NCI-H345 (cell line): ENCODE results near the gene EHHADH.

Experiments used
- DNase-seq: peaks from one replicate; lab custom pipeline; 2025; lab: John Stamatoyannopoulos, UW

The EHHADH gene

DNA sequence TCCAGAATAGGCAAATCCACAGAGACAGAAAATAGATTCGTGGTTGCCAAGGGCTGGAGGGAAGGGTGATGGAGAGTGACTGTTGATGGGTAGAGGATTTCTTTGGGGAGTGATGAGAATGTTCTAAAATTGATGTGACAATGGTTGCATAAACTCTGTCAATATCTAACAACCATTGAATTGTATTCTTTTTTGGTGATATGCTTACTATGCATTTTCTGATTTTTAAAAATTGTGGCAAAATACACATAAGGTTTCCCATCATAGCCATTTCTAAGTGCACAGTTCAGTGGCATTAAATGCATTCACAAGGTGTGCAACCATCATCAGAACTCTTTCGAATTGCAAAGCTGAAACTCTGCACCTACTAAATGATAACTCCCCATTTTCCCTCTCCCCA, 56.8 kb downstream of the EHHADH start:
- DNase-seq, result no peak

DNA sequence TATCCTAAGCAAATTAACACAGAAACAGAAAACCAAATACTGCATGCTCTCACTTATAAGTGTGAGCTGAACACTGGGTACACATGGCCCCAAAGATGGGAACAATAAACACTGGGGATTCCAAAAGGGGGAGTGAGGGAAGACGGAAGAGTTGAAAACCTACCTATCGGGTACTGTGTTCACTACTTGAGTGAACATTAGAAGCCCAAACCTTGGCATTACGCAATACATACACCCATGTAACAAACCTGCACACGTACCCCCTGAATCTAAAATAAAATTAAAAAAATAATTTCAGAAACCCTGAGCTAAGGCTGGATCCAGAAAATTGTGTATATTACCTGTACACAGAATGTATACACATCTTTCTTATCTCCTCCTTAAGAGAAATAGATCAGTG, 58.2 kb downstream of the EHHADH start:
- no peak for DNase-seq

DNA sequence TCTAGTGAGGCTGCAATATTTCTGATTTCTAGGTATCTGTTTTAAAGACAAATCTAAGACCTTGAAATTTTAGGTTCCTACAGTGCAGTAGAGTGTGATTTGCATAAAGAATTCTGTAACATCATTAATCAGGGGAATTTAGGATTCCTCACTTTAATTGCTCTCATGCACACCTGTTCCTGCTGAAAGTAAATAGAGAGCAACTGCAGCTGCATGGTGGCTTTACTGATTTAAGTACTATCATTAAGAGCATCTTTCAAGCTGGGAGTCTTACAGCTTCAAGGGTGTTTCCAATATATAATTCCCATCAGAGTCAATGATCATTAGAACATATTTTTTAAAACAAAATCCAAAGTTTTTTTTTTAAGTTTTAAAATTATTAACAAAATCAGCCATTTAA, 65.0 kb downstream of the EHHADH start:
- DNase-seq, result peak; percentile 22

DNA sequence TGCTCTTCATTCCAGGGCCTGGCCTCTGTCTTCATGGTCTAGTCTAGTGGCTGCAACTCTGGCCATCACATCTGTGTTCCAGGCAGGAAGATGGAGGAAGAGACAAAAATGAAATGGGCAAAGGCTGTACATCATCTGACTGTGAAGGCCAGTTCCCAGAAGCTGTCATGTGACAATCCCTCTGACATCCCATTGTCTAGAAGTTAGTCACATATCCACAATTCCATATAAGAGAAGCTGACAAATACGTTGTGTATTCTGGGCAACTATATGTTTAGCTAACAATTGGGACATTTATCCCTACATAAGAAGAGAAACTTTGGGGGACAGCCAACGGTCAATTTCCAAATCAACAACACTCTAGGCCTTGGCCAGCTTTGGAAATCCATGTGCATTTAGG, 66.5 kb downstream of the EHHADH start:
- no peak for DNase-seq

DNA sequence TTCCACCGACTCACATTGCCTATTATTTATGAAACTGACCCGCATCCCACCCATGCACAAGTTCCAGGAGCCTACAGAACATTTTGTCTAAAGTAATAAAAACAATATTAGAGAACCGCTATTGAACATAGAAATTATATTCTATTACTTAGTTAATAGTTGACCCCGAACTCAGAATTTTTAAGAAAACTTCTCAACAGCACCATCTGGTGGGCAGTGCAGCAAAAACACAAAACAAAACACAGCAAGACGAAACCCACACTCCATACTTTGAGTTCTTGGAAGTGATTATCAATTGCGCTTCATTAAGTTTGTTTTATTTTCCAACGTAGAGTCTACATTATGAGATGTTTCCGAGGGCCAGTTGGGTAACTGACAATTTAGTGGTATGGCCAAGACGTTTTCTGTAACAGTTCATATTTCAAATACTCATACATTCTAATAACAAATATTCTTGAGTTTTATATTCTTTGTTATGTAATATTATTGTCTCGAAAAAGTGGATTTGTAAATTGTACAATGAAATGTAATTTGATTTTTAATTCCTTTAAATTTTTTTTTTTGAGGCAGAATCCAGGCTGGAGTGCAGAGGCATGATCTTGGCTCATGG, 77.0 kb downstream of the EHHADH start:
- DNase-seq, result peak; percentile 29

DNA sequence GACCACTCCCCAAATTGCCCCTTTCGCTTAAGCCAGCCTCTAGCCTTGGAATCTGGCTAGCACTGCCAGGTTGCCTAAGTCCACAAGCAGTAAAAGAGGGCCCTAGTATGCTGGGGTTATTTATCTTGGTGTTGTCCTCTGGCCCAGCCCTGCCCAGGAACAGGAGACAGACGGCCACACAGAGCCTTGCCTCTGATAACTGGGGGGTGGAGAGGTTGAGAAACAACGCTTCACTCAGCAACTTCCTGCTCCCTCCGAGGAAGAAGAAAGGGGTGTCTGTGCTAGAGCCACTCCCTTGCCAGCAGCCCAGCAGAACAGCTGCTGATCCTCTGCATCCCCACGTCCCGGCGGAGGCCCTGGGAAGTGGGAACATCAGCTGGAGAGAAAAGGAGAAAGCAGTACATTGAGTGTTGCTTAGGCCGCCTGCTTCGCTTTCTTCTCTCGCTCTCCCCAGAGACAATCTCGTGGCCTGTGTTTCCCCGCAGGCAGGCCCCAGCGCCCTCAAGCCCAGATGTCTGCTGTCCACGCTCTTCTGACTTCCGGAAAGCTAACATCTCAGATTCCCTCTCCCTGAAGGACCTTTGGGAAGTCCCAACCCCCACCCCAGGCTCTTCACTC, 78.4 kb downstream of the EHHADH start:
- DNase-seq, result no peak

DNA sequence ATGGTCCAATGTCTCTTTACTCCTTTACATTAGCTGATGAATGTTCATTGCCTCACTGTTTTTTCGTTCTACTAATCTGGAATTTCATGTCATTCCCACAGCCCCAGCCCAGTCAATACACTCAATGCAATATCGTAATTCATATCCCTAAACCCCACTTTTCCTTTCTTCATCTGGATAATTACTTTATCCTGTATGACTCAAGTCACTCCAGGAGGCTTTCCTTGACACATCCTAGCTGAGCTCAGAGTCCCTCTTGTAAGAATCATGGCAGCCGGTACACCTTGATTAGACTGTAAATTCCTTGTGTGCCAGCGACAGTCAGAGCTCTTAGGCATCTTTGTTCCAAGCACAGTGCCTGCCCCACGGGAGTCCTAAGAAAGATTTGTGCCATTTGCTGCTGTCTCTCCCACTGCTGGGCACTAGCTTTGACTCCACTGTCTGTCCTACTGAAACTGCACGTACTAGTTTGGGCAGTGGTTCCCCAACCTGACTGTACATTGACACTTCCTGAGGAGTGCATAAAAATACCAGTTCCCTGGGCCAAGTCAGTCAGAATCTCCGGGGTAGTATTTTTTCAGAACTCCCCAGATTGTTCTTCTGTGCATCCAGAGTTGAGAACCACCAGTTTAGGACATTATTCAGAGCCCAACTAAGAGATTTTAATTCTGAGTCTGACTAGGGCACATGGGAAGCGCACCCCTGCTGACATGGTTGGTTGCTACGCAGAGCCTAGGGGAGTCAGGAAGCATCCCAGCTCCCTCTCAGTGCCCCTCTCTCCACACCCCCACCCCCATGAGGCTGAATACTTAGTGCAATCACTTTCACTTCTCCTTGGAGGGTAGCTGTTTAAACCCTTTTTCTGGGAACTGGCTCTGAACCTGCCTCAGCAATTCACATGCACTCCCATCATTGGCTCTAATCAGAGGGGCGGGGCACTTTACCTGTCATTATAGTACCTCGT, 81.5 kb downstream of the EHHADH start:
- DNase-seq, result no peak

DNA sequence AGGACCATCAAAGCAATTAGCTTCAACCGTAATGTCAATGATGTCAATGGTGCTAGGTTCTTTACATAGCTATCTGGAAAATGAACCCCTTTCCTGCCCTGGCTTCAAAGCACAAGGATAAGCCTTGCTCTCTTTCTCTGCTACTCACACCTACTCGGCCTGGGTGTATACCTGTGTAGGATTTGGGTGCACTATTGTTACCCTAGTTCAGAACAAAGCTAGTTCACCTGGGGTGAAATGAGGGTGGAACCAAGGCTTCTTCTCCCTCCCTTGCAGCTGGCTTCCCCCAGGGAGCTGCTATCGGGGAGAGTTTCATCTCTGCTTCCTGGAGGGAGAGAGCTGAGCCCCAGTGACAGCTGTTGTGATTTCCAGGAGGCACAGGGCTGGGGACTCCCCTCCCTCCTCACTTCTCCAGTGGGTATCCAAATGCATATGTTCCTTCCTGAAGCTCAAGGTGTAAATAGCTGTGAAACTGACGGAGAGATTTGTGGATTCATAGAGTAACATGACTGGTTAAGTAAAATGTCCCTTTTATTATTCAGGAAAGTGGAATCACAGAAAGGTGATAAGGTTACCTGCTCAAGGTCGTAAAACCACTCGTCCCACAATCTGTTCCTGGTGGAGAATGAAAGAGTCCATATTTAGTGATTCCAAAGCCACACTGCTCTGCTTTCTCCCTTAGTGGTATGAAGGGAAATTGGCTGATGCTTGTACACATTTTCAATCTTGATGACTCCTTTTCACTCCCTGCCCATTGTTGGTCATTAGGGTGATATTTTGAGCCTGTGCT, 89.2 kb downstream of the EHHADH start:
- no peak for DNase-seq

DNA sequence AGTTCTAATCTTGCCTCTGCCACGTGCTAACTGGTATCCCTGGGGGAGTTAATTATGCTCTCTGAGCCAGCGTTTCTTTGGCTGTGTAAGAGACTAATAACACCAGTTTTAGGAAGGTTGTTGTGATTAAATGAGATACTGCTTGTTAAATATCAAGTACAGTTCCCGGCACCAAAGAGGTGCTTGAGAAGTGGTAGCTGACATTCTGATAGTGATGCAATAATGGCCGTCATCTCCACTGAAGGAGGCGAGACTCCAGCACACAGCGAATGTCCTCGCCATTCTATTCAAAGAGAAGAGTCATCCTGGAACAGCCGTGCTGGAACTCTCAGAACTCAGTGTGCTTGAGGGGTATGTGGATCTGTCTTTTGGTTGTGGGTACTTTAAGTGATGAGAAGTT, 91.2 kb downstream of the EHHADH start:
- DNase-seq, result no peak

DNA sequence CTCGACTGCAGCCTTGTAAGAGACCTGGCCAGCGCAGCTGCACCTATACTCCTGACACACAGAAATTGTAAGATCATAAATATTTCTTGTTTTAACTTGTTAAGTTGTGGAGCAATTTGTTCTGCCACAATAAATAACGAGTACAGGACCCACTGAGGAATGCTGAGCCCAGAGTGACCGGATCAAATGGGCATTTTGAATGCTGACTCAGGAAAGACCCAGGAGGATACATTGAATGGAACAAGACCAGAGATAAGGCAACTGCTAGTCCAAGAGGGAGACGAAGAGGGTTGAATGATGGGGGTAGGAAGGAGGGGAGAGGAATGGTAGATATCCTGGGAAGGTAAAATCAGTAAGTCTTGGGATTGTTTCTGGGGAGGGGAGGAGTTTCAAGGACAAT, 92.1 kb downstream of the EHHADH start:
- no peak for DNase-seq

DNA sequence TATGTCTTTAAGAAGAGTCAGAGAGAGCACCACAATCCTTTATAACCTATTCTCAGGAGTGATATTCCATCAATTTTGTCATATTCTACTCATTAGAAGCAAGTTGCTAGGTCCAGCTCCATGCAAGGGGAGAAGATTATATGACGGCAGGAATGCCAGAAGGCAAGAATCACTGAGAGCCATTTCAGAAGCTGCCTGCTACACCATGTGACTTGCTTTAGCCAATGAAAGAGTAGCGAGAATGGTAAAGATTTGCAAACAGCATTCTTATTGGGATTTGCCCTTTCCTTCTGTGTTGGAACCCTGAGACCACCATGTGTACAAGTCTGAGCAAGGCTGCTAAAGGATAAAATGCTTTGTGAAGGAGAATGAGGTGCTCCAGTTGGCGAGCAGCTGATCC, 96.5 kb downstream of the EHHADH start:
- DNase-seq, result no peak

DNA sequence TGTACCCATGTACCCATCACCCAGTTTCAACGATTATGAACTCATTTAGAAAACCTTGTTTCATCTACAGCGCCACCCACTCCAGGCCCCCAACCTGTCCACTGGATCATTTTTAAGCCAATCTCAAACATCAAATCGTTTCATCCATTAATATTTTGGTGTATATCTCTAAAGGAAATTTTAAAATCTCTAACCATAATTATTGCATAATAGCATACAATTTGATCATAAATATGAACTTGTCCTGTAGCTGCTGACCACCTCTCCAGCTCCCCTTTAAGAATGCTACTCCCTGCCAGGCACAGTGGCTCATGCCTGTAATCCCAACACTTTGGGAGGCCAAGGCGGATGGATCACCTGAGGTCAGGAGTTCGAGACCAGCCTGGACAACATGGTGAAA, 98.2 kb downstream of the EHHADH start:
- DNase-seq, result no peak

DNA sequence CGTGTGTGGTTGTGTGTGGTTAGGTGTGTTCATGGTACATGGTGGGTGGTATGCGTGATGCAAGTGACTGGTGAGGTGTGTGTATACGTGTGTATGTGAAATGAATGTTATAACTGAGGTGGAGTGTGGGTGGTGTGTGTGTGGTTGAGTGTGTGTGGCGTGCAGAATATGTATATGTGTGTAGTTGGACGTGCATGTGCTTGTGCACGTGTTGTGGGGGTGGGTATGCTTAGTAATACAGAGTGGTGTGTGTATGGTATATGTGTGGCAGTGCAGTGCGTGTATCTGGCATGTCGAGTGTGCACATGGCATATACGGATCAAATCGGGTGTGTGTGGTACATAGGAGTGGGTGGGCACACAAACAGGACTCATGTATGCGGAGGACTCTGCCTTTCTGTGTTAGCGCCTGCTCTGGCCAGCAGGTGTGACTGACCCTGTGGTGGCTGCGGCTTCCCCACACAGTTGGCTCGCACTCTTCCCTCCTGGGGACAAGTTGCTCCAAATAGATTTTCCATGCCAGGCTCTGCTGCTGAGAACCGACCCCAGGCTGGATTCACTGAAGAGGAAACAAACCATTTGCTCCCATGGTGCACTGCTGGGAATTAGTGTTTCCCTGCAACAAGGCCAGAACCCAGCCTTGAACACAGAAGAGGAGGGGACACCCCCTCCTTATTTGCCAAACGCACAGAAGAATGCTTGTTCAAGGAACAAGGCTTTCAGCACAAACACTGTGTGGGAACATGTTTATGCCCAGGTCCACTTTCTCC, 99.8 kb downstream of the EHHADH start:
- peak; percentile 22 for DNase-seq

DNA sequence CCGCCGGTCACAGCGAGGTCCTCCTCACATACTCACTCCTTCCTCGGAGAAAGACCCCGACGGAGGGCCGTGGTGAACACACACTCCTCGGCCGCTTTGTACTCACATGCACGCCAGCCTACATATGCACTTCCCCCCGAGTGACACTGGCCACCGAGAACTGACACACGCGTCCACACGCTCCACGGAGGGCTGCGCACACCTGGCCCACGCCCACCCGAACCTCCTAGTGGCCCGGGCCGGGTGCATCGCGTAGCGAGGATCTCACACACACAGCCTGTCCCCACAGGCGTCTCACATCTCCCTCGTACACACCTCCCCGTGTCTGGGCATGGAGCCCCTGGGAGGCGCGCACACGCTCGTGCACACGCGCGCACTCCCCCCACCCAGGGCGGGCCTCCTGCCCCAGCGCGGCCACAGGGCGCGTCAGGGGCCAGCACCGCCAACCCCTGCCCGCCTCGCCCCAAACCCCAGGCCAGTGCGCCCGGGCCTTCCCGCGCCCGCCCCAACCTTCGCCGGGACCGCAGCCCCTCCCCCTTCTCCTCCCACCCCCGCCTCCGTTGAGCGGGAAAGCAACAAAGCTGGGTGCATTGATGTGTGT, 100.6 kb downstream of the EHHADH start:
- DNase-seq, result peak; percentile 48

DNA sequence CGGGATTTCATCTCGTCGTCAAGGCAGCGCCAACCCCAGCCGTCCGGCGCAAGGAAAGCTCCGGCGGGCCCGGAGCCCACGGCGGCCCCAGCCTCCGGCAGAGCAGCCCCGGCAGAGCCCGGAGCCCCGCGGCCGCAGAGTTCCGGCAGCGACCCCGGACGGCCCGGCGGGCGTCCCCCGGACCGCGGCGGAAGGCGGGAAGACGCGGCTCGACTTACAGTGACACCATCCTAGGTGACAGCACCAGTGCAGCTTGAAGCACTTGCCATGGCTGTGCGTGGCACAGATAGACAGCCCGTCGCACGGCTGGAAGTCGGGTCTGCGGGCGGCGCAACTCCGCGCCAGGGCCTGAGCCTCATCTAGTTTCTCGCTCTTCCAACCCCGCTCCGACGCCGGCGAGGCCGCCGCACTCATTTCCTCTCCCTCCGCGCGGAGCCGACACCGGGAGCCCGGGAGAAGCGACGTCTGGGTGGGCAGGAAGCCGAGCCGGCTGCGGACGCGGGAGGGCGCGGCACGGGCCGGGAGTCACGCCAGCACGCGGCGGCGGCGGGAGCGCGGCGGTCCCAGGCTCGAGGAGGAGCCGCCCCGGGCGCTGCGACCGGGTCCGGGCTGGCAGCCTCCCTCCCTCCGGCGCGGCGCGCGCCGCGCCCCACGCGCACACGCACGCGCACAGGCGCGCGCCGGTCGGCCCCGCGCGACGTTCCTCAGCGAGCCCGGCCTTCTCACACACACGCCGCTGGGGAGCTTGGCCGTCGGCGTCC, 101.3 kb downstream of the EHHADH start, which contains the start of gene C3orf70:
C3orf70 (minus strand) TSS at position 651 of the 761 bp plus-strand sequence; CDS start at position 414, 237 bp downstream.
- peak; percentile 78 for DNase-seq

DNA sequence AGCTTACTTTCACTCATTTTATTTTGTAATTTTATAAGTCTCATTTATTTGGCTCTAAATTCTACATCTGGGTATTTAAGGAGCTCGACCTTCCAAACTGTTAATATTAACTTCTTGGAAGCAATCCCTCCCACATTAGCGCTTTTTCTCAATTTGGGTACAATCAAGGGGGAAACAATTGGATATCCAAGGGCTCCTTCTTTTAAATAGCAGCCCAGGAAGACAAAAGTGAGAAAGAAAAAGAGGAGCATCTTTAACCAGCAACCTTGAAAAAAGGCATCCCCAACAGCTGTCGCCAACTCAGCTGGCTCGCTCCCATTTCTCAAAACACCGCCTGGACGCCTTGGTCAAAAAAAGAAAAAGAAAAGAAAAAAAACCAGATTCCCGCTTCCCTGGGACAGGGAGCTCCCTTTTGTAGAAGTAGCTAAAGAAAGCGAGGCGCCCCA, 101.9 kb downstream of the EHHADH start:
- DNase-seq, result no peak

DNA sequence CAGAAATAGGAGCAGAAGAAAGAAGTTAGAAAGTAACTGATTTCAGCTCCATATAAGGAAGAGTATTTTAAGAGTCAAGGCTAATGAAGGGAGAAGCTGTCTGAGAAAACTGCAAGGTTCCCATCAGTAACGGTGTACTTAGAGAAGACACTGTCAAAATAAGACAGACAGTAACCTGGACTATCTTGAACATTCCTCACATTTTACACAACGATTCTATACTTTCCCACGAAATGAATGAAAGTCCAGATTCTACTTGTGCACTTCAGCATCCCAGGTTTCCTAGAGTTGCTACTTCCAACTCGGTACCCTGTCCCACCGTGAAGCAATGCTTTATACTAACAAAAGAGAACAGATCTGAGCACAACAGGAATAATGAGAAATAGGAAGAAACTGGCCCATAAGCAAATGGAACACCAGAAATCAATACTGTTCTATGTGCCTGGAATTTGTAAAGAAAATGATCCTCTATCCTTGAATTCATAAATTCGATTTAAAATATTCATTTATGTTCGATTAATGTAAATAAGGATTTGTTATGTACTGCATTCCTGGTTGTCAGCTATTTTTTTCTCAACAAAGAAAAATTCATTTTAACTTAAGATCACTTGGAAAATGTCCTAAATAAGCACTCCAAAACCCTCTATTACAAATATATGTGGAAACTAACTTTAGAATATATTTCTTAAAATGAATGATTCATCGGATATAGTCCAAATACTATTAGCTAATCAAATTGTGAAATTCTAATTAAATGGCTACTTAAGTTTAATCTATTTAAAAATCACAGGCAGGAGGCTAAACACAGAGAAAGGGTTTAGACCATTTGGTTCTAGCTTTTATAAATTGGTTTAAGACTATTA, 102.5 kb downstream of the EHHADH start:
- no peak for DNase-seq

DNA sequence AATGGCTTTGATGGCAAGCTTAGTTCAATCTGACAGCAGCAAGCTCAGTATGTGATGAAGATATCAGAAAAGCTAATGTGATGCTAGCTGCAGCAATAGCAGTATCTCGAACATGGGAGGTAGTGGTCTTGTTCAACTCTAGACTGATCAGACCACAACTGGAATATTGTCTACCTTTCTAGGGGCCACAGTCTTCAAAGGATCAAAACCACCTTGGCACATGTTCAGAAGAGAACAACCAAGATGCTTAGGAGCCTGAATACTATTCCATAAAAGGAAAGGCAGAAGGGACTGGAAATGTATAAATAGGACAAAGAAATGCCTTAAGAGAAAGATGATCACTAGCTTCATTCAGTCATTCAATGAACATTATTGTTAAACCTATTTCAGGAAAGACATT, 103.3 kb downstream of the EHHADH start:
- DNase-seq, result no peak

DNA sequence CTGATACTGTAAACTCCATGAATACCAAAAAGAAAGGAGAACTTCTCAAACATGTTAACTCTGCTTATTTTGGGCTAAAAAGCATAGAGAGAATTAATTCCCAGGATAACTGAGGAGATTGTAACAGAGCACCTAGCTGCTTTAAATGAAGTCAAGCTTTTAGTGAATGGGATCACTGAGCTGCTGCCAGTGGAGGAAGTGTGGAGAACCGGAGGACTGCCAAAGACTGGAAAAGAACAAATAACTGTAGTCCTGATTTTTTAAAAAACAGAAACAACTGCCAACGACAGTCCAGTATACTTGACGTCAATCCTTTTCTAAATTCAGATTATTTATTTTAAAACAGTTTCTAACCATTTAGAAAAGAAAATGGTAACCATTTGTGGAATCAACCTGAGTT, 104.3 kb downstream of the EHHADH start:
- DNase-seq, result no peak
